AG04449 (cell line): Measurements from ENCODE around the gene ASIC3.

Experiments used
- CTCF ChIA-PET: fragments of 350-600 bp; formaldehyde crosslinking; extraction: SDS; loops from one replicate; lab custom pipeline; 2021; ENCODE audit warnings: antibody characterized with exemption; lab: Yijun Ruan, JAX
- POLR2A ChIA-PET: fragments of 400-600, 350-600 bp; formaldehyde crosslinking; extraction: SDS; loops from one replicate; lab custom pipeline; 2020; ENCODE audit warnings: antibody characterized with exemption, inconsistent platforms; lab: Yijun Ruan, JAX
- DNase-seq: peaks from one replicate; pipeline ENCODE4 v3.0.0-alpha.2; 2010; ENCODE audit warnings: low read depth, low spot score
- H3K4me3 ChIP-seq: 2 replicates; pipeline ENCODE4 v1.5.1; 2011; ENCODE audit warnings: low read depth, mild to moderate bottlenecking, control low read depth, low read length
- CTCF ChIP-seq: IDR thresholded peaks from one replicate; pipeline ENCODE4 v1.5.1; 2011; ENCODE audit warnings: mild to moderate bottlenecking, moderate library complexity, low read length, control low read depth, inconsistent platforms; ENCODE audit not compliant: insufficient read depth; ENCODE audit errors: missing control alignments

Gene ASIC3

DNA sequence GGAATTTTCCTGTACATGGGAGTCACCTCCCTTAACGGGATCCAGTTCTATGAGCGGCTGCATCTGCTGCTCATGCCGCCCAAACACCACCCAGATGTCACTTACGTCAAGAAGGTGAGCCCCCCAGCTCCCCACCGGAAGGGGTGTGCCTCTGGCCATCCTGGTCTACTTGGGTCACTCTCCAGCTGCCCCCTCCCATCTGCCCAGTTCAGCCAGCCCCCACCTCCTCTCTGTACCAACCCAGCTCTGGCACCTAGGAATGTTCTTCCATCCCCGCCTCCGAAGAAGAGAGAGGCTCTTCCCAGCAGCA, 27.3 kb downstream of the ASIC3 start:
- no peak overlapping the region for H3K4me3 ChIP-seq
- no peak for TF ChIP-seq CTCF
- ChIA-PET POLR2A (interaction anchor here (0.9 to 1.8 kb wide), 4 partner anchors 7 to 36 kb away, joined by 3 to 6 read pairs (median 5); no protein-coding TSS in a partner anchor), CTCF (interaction anchor here (1.2 to 2.4 kb wide), 3 partner anchors 13 to 32 kb away, joined by 6 to 11 read pairs (median 6); partner anchors contain the start of gene SLC4A2)
- no peak for DNase-seq

GRCh38 chr7:151075978-151076426, 27.7 kb downstream of the ASIC3 start:
- no peak for TF ChIP-seq CTCF
- CTCF ChIA-PET: interaction anchor here (1.2 to 2.6 kb wide), 6 partner anchors 8 to 35 kb away, joined by 4 to 11 read pairs (median 8); partner anchors contain the start of gene SLC4A2
- POLR2A ChIA-PET: interaction anchor here (0.9 to 1.8 kb wide), 5 partner anchors 8 to 36 kb away, joined by 3 to 6 read pairs (median 5); no protein-coding TSS in a partner anchor
- no peak for DNase-seq
- H3K4me3 ChIP-seq: no peak overlapping the region

GRCh38 chr7:151076863-151077704, 28.8 kb downstream of the ASIC3 start:
- ChIA-PET CTCF (interaction anchor here (0.9 to 2.6 kb wide), 9 partner anchors 8 to 59 kb away, joined by 3 to 12 read pairs (median 6); partner anchors contain the start of gene SLC4A2), POLR2A (interaction anchor here (0.8 to 1.8 kb wide), 5 partner anchors 8 to 38 kb away, joined by 3 to 5 read pairs (median 4); no protein-coding TSS in a partner anchor)
- peak; percentile 49 for TF ChIP-seq CTCF
- DNase-seq: no peak
- no peak overlapping the region for H3K4me3 ChIP-seq

DNA sequence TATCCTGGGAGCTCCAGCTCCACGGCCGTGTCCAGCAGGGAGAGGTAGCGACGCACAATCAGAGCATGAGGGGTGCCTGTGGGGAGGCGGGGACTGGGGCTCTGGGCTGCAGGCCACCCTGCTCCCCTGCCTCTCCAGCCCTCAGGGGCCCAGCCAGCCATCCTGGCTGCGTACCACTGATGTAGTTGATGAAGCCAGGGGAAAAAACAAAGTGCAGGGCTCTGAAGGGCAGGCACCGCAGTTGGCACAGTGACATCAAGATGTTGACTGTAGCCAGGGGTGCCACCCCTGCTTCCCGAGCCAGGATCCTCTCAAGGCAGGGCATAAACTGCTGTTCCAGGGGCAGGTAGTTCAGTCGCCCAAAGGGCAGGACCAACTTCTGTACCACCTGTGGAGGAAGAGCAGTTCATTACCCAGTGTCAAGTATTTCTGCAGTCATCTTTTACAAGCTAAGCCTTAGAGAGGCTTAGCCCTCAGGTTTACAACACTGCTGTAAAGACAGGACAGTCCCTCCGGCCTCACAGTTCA, 29.4 kb downstream of the ASIC3 start:
- TF ChIP-seq CTCF: no peak
- POLR2A ChIA-PET: interaction anchor here (0.6 to 1.1 kb wide), 4 partner anchors 10 to 39 kb away, joined by 3 to 4 read pairs (median 4); no protein-coding TSS in a partner anchor
- no peak for DNase-seq
- CTCF ChIA-PET: interaction anchor here (0.9 to 2.6 kb wide), 7 partner anchors 7 to 59 kb away, joined by 3 to 12 read pairs (median 4); partner anchors contain the start of gene SLC4A2
- H3K4me3 ChIP-seq: no peak overlapping the region

DNA sequence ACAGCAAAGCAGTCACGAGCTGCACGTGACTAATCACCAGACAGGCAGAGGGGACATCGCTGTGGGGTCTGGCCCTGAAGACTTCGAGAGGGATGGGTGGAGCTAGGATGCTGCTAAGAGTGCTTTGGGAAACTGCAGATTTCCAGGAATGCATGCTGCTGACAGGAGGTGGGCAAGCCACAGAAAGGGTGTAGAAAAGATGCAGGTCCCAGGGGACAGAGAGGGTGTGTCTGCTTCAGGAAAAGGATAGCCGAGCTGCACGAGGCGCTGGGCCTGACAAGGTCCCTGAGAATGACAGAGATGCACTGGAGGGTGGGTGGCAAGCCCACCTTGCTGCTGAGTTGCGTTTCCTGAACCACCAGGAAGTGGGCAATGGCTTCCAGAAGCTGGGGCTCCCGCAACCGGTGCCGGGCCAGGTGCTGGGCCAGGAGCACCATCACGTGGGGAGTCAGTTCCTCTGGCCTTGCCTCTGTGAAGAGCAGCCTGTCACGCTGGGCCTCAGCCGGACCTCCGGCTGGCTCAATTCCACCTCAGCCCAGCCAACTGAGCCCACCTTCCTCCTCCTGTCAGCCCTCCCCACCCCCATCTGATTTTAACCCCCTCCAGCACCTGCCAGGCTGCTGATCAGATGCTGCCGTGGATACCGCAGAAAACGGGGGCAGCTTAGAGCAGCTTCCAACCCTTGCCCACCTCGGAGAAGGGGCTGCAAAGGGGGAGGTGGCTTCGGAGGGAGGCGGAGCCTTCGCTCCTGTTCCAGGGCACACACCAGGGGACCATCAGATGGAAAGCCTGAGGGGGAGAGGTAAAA, 30.1 kb downstream of the ASIC3 start:
- CTCF ChIA-PET: interaction anchor here (1.6 to 2.6 kb wide), 3 partner anchors 10 to 33 kb away, joined by 3 to 12 read pairs (median 11); no protein-coding TSS in a partner anchor
- H3K4me3 ChIP-seq: no peak overlapping the region; the same call in none of the 2 replicates
- TF ChIP-seq CTCF: no peak
- POLR2A ChIA-PET: interaction anchor here (0.6 to 1.0 kb wide), 3 partner anchors 11 to 31 kb away, joined by 3 to 4 read pairs (median 3); no protein-coding TSS in a partner anchor
- DNase-seq: no peak
